ENCODE data around the gene HTR6. TPM values are rescaled to one million over a fixed set of nuclear protein-coding genes. Genes with fewer than 3 reads are reported as not detected.
A peak's percentile ranks its signal among the peaks of the same experiment; 100 is the strongest.

Gene HTR6
- total RNA-seq, 4 donors from 2014 or later, result not detected

GRCh38 chr1:19646377-19647319 lies 18.0 kb upstream of the HTR6 start:
- no peak for DNase-seq
- intact Hi-C loops (cut with DNase I), result loop anchor here (10.0 kb wide), 2 partner anchors 52 to 162 kb away; partner anchors contain the start of gene CAPZB
- TF ChIP-seq, protein P1, sequence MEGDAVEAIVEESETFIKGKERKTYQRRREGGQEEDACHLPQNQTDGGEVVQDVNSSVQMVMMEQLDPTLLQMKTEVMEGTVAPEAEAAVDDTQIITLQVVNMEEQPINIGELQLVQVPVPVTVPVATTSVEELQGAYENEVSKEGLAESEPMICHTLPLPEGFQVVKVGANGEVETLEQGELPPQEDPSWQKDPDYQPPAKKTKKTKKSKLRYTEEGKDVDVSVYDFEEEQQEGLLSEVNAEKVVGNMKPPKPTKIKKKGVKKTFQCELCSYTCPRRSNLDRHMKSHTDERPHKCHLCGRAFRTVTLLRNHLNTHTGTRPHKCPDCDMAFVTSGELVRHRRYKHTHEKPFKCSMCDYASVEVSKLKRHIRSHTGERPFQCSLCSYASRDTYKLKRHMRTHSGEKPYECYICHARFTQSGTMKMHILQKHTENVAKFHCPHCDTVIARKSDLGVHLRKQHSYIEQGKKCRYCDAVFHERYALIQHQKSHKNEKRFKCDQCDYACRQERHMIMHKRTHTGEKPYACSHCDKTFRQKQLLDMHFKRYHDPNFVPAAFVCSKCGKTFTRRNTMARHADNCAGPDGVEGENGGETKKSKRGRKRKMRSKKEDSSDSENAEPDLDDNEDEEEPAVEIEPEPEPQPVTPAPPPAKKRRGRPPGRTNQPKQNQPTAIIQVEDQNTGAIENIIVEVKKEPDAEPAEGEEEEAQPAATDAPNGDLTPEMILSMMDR (IDR thresholded peaks at IDR 0.05), result no peak
- no peak for TF ChIP-seq POLR2A (IDR thresholded peaks at IDR 0.05)

DNA sequence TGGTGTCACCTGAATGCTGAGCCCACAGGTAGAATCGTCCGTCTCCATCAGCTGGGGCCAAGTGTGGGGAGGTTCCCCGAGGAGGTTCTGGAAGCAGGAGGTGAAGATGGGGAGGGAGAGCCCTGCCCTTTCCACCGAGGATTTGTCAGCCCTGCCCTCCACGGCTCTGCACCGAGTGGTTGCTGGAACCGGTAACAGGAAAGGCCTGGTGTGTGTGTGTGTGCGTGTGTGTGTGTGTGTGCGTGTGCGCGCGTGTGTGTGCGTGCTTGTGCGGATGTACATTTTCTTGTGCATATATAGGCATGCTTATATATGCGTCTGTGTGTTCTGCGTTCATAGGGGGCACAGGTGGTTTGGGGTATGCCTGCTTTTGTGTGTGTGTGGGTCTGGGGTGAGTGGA lies 17.0 kb upstream of the HTR6 start:
- DNase-seq, result no peak
- peak overlapping the region in 1 of 3 donors; percentile 33 for H3K27ac ChIP-seq
- H3K9me3 ChIP-seq, result no peaks in the 10 kb centered on the region
- 70 to 89% methylated on average over 16 of the region's 16 CpGs for WGBS, 2 donors
- no peaks in the 10 kb centered on the region for H3K27me3 ChIP-seq
- no peak for TF ChIP-seq POLR2A (IDR thresholded peaks at IDR 0.05)
- TF ChIP-seq, protein P1 (IDR thresholded peaks at IDR 0.05), result no peak
- H3K4me3 ChIP-seq (replicated peaks in 1 of 3), result no peak overlapping the region
- H3K36me3 ChIP-seq, result no peaks in the 10 kb centered on the region
- intact Hi-C loops (cut with DNase I), result loop anchor here (10.0 kb wide), 2 partner anchors 53 to 163 kb away; partner anchors contain the start of gene CAPZB
- H3K4me1 ChIP-seq, result peaks cover 10 to 49% of the 10 kb centered on the region in 2 donors

More at GRCh38 chr1:19646377-19647319, 18.0 kb upstream of the HTR6 start:
- Histone ChIP-seq H3K9me3 (no peaks in the 10 kb centered on the region), H3K36me3 (no peaks in the 10 kb centered on the region), H3K4me3 (replicated peaks in 1 of 3) (no peak overlapping the region), H3K4me1 (peaks cover 10 to 45% of the 10 kb centered on the region in 2 donors), H3K27ac (peak overlapping the region in 1 of 3 donors; percentile 7), H3K27me3 (no peaks in the 10 kb centered on the region)
- 86 to 91% methylated on average over 9 of the region's 9 CpGs for WGBS, 2 donors

DNA sequence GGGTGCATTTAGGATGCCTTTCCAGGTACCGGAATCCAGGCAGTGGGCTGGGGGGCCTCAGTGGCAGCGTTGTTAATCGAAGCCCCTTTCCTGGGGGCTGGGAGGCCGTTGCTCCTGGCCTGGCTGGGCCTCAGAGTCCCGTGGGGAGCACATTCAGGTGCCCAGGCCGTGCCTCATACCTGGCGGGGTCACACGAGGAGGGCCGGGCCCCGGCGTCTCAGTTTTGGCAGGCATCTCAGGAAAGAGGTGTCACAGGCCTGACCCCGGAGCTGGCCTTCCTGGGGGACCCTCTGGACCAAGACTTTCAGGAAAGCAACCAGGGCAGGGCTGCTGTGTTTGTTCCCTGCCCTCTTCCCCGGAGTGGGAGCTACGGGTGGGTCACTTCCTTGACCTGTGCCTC lies 16.4 kb upstream of the HTR6 start:
- H3K27me3 ChIP-seq, result no peaks in the 10 kb centered on the region
- H3K27ac ChIP-seq, result peak overlapping the region in 1 of 3 donors; percentile 33
- H3K36me3 ChIP-seq, result no peaks in the 10 kb centered on the region
- no peaks in the 10 kb centered on the region for H3K9me3 ChIP-seq
- intact Hi-C loops (cut with DNase I), result loop anchor here (10.0 kb wide), 2 partner anchors 53 to 163 kb away; partner anchors contain the start of gene CAPZB
- DNase-seq, result no peak
- WGBS, 2 donors, result 69 to 80% methylated on average over 9 to 13 of the region's 14 CpGs
- peaks cover 10 to 47% of the 10 kb centered on the region in 2 donors for H3K4me1 ChIP-seq
- TF ChIP-seq POLR2A (IDR thresholded peaks at IDR 0.05), result no peak
- TF ChIP-seq, protein P1 (IDR thresholded peaks at IDR 0.05), result no peak
- H3K4me3 ChIP-seq (replicated peaks in 1 of 3), result no peak overlapping the region

GRCh38 chr1:19648689-19649088 lies 16.0 kb upstream of the HTR6 start:
- peak overlapping the region in 2 of 3 donors; percentile 17 to 33 for H3K27ac ChIP-seq
- no peak for DNase-seq
- no peak for TF ChIP-seq POLR2A (IDR thresholded peaks at IDR 0.05)
- TF ChIP-seq, protein P1 (IDR thresholded peaks at IDR 0.05), result no peak
- 68 to 72% methylated on average over 9 to 11 of the region's 11 CpGs for WGBS, 2 donors
- H3K36me3 ChIP-seq, result no peaks in the 10 kb centered on the region
- H3K9me3 ChIP-seq, result no peaks in the 10 kb centered on the region
- H3K27me3 ChIP-seq, result no peaks in the 10 kb centered on the region
- intact Hi-C loops (cut with DNase I), result loop anchor here (10.0 kb wide), 2 partner anchors 54 to 164 kb away; partner anchors contain the start of gene CAPZB
- H3K4me1 ChIP-seq, result peaks cover 10 to 43% of the 10 kb centered on the region in 2 donors
- H3K4me3 ChIP-seq (replicated peaks in 1 of 3), result no peak overlapping the region
